Loucy (cell line): ENCODE data around the gene UBE2F.
A peak's percentile ranks its signal among the peaks of the same experiment; 100 is the strongest.

ENCODE experiments used
- H2AFZ ChIP-seq: fragments of 200-600 bp; sonication (generic); 2 replicates; pipeline ENCODE4 v1.6.0; 2016; ENCODE audit warnings: antibody characterized with exemption, mild to moderate bottlenecking, low read length, moderate library complexity
- H3F3A ChIP-seq: fragments of 200-600 bp; 2 replicates; pipeline ENCODE4 v1.6.0; 2016; ENCODE audit warnings: antibody characterized with exemption, low read depth, mild to moderate bottlenecking
- H3K27me3 ChIP-seq: fragments of 200-600 bp; sonication (generic); 2 replicates; pipeline ENCODE4 v1.6.1; 2014; ENCODE audit warnings: low read length, mild to moderate bottlenecking; ENCODE audit not compliant: insufficient read depth, poor library complexity, severe bottlenecking
- H3K36me3 ChIP-seq: fragments of 200-600 bp; sonication (generic); 2 replicates; pipeline ENCODE4 v1.6.1; 2016; ENCODE audit warnings: low read length; ENCODE audit not compliant: insufficient read depth
- H3K4me1 ChIP-seq: fragments of 200-600 bp; sonication (generic); 2 replicates; pipeline ENCODE4 v1.5.1; 2014; ENCODE audit warnings: low read length, mild to moderate bottlenecking; ENCODE audit not compliant: insufficient read depth, poor library complexity, severe bottlenecking
- H3K4me2 ChIP-seq: fragments of 200-600 bp; sonication (generic); 2 replicates; pipeline ENCODE4 v1.6.0; 2014; ENCODE audit warnings: antibody characterized with exemption, low read length, low read depth, mild to moderate bottlenecking; ENCODE audit not compliant: poor library complexity, severe bottlenecking
- H3K4me3 ChIP-seq: fragments of 200-600 bp; sonication (generic); 2 replicates; pipeline ENCODE4 v1.5.1; 2014; ENCODE audit warnings: low read length, mild to moderate bottlenecking, mixed read lengths; ENCODE audit not compliant: poor library complexity, severe bottlenecking
- H3K79me2 ChIP-seq: fragments of 200-600 bp; sonication (generic); 2 replicates; pipeline ENCODE4 v1.6.1; 2014; ENCODE audit warnings: low read length; ENCODE audit not compliant: insufficient read depth
- H3K9ac ChIP-seq: fragments of 200-600 bp; sonication (generic); 2 replicates; pipeline ENCODE4 v1.6.0; 2014; ENCODE audit warnings: mild to moderate bottlenecking, low read depth, low read length, moderate library complexity; ENCODE audit not compliant: poor library complexity, severe bottlenecking
- H3K9me2 ChIP-seq: fragments of 200-600 bp; sonication (generic); replicated peaks from 2 replicates; pipeline ENCODE4 v1.6.1; 2016; ENCODE audit warnings: low read depth, low read length, mixed read lengths
- H3K9me3 ChIP-seq: fragments of 200-600 bp; sonication (generic); 2 replicates; pipeline ENCODE4 v1.6.1; 2014; ENCODE audit warnings: mild to moderate bottlenecking, antibody characterized with exemption, low read length, low read depth; ENCODE audit not compliant: insufficient read depth
- H4K20me1 ChIP-seq: fragments of 200-600 bp; sonication (generic); 2 replicates; pipeline ENCODE4 v1.6.0; 2014; ENCODE audit warnings: antibody characterized with exemption, low read length, mild to moderate bottlenecking; ENCODE audit not compliant: insufficient read depth, poor library complexity, severe bottlenecking
- CTCF ChIP-seq: fragments of 200-600 bp; sonication (generic); conservative IDR thresholded peaks from 2 replicates; pipeline ENCODE4 v1.5.1; 2014; ENCODE audit warnings: mild to moderate bottlenecking, antibody characterized with exemption, low read length
- EZH2phosphoT487 ChIP-seq: fragments of 200-600 bp; IDR thresholded peaks from 2 replicates; pipeline ENCODE4 v1.6.1; 2018; ENCODE audit warnings: antibody characterized with exemption, mild to moderate bottlenecking, moderate library complexity, borderline replicate concordance

Gene UBE2F

GRCh38 chr2:237939251-237939650 lies 27.6 kb upstream of the UBE2F start:
- Histone ChIP-seq H3K4me2 (no peak overlapping the region), H3K9ac (no peak overlapping the region), H3F3A (peaks cover 8% of the 10 kb centered on the region; the same call in 1 of the 2 replicates), H3K4me3 (no peak overlapping the region), H3K36me3 (no peaks in the 10 kb centered on the region), H4K20me1 (no peaks in the 10 kb centered on the region), H3K9me2 (no peaks in the 10 kb centered on the region), H3K4me1 (peaks cover 57% of the 10 kb centered on the region), H3K79me2 (no peaks in the 10 kb centered on the region), H3K27me3 (no peaks in the 10 kb centered on the region), H2AFZ (0 out of 2 replicates have a peak overlapping the region, but pooled peaks have one; percentile 4), H3K9me3 (peaks cover 8% of the 10 kb centered on the region; the same call in 1 of the 2 replicates)
- TF ChIP-seq CTCF: no peak
- TF ChIP-seq EZH2phosphoT487: no peak

GRCh38 chr2:237940828-237941227 lies 26.0 kb upstream of the UBE2F start:
- Histone ChIP-seq H3K9me2 (no peaks in the 10 kb centered on the region), H3K79me2 (no peaks in the 10 kb centered on the region), H3K4me3 (no peak overlapping the region), H3F3A (peaks cover 8% of the 10 kb centered on the region; the same call in 1 of the 2 replicates), H3K27me3 (no peaks in the 10 kb centered on the region), H4K20me1 (no peaks in the 10 kb centered on the region), H3K4me1 (peaks cover 51% of the 10 kb centered on the region), H3K9ac (peak overlapping the region; percentile 72), H3K9me3 (peaks cover 24% of the 10 kb centered on the region; the same call in 1 of the 2 replicates), H3K4me2 (peak overlapping the region; percentile 76), H2AFZ (no peak overlapping the region), H3K36me3 (no peaks in the 10 kb centered on the region)
- TF ChIP-seq CTCF: no peak
- TF ChIP-seq EZH2phosphoT487: no peak

- Histone ChIP-seq H4K20me1 (no peaks in the 10 kb centered on the region), H3K27me3 (no peaks in the 10 kb centered on the region), H2AFZ (no peak overlapping the region), H3K79me2 (no peaks in the 10 kb centered on the region), H3F3A (peaks cover 8% of the 10 kb centered on the region; the same call in 1 of the 2 replicates), H3K9me3 (peaks cover 25% of the 10 kb centered on the region; the same call in 1 of the 2 replicates), H3K9me2 (no peaks in the 10 kb centered on the region), H3K9ac (peak overlapping the region; percentile 72), H3K4me3 (peak overlapping the region; percentile 64), H3K4me2 (peak overlapping the region; percentile 76), H3K36me3 (no peaks in the 10 kb centered on the region), H3K4me1 (peaks cover 53% of the 10 kb centered on the region)
- TF ChIP-seq EZH2phosphoT487: no peak
- no peak for TF ChIP-seq CTCF
Measured at GRCh38 chr2:237941239-237941638, 25.6 kb upstream of the UBE2F start.
